Raji (cell line): ENCODE results near the gene SLC16A10.

Experiments
- POLR2A ChIP-seq: IDR thresholded peaks from 2 replicates; pipeline ENCODE4 v1.6.1; 2011; ENCODE audit warnings: low read depth, low read length, control low read depth; ENCODE audit not compliant: insufficient read depth

The SLC16A10 gene

DNA sequence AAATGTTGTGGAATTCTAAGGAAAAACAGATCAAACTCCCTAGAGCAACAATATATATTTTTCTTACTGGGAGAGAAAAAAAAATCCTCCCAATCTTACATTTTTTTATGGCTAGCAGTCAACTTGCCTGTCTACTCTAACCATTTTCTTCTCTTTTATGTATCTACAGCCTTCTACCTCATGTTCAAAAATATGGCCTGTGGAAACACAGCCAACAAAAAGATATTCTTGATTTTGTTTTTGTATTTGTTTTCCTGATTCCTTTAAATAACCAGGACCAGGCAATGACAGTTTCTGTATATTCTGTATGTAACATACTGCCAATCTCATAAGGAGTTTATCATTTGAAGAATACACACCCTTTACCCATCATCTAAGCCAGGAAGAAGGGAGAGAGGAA, 13.0 kb upstream of the SLC16A10 start:
- no peak for TF ChIP-seq POLR2A

- TF ChIP-seq POLR2A = no peak
Measured at GRCh38 chr6:111076024-111076695, 11.1 kb upstream of the SLC16A10 start.

DNA sequence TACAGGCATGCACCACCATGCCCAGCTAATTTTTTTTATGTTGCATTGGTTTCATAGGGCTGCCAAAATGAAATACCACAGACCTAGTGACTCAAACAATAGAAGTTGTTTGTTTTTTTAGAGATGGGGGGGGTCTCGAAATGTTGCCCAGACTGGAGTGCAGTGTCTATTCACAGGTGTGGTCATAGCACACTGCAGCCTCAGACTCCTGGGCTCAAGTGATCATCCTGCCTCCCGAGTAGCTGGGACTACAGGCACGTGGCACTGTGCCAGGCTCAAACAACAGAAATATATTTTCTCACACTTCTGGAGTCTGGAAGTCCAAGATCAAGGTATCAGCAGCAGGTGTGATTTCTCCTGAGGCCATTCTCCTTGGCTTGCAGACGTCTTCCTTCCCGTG, 6.6 kb upstream of the SLC16A10 start:
- TF ChIP-seq POLR2A = no peak

DNA sequence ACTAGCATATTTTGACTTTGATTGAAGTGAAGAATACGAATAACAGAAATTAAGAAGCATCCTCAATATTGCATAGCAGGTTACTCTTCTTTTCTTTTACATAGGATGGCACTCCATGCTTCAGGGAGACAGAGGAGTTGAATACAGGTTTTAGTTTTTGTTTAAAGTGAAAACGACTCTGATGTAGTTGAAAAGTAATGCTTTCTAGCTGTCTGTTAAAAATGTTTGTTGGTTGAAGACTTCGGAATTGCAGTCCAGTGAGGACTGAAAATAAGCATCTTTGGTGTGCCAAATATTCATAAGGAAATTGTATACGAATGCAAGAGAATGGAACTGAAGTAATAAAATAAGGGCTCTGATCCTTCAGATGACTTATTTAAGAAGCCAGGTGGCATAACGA, 618 bp upstream of the SLC16A10 start:
- no peak for TF ChIP-seq POLR2A

GRCh38 chr6:111087871-111088667, 766 bp downstream of the SLC16A10 start:
- TF ChIP-seq POLR2A = no peak

DNA sequence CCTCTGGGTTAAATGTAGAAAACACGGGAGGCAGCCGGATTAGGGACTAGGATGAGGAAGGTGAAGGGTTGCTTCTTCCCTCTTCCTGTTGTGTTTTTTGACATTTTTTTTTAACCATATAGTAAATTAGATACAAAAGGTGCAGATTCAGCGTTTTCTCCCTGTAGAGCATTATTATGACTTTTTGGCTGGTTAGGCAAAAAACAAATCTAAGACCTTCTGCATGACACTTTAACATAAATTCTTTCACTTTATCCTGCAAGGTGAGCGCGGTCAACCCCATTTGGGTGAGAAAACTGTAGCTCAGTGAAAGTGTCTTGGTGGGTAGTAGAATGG, 1.3 kb downstream of the SLC16A10 start:
- TF ChIP-seq POLR2A = no peak

DNA sequence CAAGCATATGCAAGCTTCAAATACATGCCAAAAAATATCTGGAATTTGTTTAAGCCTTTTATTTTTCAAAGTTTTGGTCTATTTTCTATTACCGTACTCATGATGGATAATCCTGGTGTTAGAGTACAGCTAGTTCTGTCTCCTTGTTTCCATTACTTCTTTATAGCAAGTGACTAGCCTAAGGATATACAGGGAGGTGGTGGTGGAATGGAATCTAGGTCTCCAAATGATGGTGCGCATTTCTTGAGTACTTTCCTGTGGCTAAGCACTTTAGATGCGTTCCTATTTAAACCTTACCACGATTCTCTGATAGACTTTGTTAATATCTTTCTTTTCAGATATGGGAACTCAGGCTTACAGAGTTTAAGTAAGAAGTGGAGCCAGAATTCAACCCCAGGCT, 3.5 kb downstream of the SLC16A10 start:
- no peak for TF ChIP-seq POLR2A

GRCh38 chr6:111091987-111092386, 4.7 kb downstream of the SLC16A10 start:
- TF ChIP-seq POLR2A = no peak

GRCh38 chr6:111096246-111096645, 8.9 kb downstream of the SLC16A10 start:
- no peak for TF ChIP-seq POLR2A

DNA sequence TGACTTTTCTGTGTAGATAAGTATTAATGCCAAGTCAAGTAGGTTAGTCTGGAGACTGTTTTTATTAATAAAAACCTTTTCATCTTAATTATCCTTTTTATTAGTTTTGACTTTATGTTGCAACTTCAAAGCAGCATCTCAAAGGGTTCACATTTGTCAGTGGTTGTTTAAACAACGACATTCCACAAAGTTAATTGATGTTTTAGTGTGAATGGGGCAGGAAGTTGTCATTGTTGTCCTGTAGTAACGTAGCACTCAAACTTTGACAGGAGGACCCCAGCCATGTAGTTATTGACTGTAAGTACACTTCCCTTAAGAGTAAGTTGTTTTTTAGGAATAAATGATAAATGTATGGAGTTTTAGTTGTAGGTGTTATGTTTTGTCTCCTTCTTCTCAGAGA, 11.3 kb downstream of the SLC16A10 start:
- no peak for TF ChIP-seq POLR2A

- no peak for TF ChIP-seq POLR2A
Measured at GRCh38 chr6:111101987-111102386, 14.7 kb downstream of the SLC16A10 start.

DNA sequence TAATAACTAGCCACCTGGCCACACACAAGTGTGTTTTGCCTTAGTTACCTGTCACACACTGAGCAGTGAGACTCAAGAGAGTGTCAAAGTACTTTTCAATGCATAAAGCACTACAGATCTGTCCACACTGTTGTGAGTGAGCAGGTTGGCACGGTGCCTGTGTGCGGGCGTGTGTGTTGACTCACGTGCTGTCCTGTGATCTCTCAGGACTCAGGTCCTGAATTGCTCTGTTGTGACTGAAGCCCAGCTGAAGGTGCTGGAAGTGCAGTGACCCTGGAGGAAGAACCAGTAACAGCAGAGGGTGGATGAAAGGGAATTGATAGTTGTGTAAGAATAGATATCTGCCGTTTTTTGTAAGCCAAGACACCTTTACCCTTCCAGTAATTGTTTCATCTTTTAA, 18.3 kb downstream of the SLC16A10 start:
- TF ChIP-seq POLR2A = no peak

- no peak for TF ChIP-seq POLR2A
Measured at GRCh38 chr6:111107589-111107988, 20.3 kb downstream of the SLC16A10 start.

- TF ChIP-seq POLR2A = no peak
Measured at GRCh38 chr6:111110036-111110435, 22.7 kb downstream of the SLC16A10 start.

- no peak for TF ChIP-seq POLR2A
Measured at GRCh38 chr6:111113336-111114086, 26.2 kb downstream of the SLC16A10 start.

- no peak for TF ChIP-seq POLR2A
Measured at GRCh38 chr6:111114087-111114443, 26.8 kb downstream of the SLC16A10 start.
